Mucosa of descending colon (tissue), 3 donors: ENCODE data around the gene HMBS. TPM values are rescaled to one million over a fixed set of nuclear protein-coding genes. Genes with fewer than 3 reads are reported as not detected.

Experiments
- ATAC-seq: fragments of 200-7000 bp; cut with Tn5 transposase; one replicate; pipeline ENCODE4 v1.9.1; 2020; ENCODE audit warnings: mild to moderate bottlenecking, moderate library complexity
- DNase-seq, 3 donors: peaks; one replicate each; pipeline ENCODE4 v3.0.0-alpha.2; 2020
- H3K36me3 ChIP-seq: fragments of 200-600 bp; one replicate; pipeline ENCODE4 v1.8.0; 2021; ENCODE audit warnings: low read depth, mild to moderate bottlenecking
- H3K4me1 ChIP-seq: fragments of 200-600 bp; one replicate; pipeline ENCODE4 v1.8.0; 2021; ENCODE audit warnings: low read depth, mild to moderate bottlenecking
- H3K4me3 ChIP-seq: fragments of 200-600 bp; one replicate; pipeline ENCODE4 v1.8.0; 2021; ENCODE audit warnings: mild to moderate bottlenecking
- H3K9me3 ChIP-seq: fragments of 200-600 bp; one replicate; pipeline ENCODE4 v1.8.0; 2021; ENCODE audit warnings: mild to moderate bottlenecking
- intact Hi-C, 2 donors: fragments of 100-400 bp; cut with DNase I in 1 of 2; cut with micrococcal nuclease in 1 of 2; formaldehyde crosslinking; loops; one replicate each; pipeline versions ENCODE4 v1.11.0 to v1.11.1; 2022; cut with DNase I, micrococcal nuclease
- total RNA-seq, 3 donors: library from RNA; stranded (reverse); fragmentation: NEBNext Ultra II Directional in 2 of 3; extraction: Animal tissue kit (Norgen Biotek cat#: 25700) in 2 of 3; gene quantifications; one replicate each; pipeline versions ENCODE4 v1.2.1 to v1.2.4, GENCODE V29; 2021 to 2023
- TF ChIP-seq, protein P1 (sequence below): fragments of 200-600 bp; IDR thresholded peaks from one replicate; pipeline ENCODE4 v1.8.0; 2022; ENCODE audit warnings: antibody characterized with exemption, mild to moderate bottlenecking
- donor health status: DM: no; HTN: no; CAD: no; lungs with moderate emphysema.
- donor health status: DM: no; HTN: no; CAD: no.
- donor health status: DM: no; HTN: yes; CAD: no.

The HMBS gene
- total RNA-seq, 3 donors from 2014 or later = 17.2 to 27.8 (median 19.5) TPM

DNA sequence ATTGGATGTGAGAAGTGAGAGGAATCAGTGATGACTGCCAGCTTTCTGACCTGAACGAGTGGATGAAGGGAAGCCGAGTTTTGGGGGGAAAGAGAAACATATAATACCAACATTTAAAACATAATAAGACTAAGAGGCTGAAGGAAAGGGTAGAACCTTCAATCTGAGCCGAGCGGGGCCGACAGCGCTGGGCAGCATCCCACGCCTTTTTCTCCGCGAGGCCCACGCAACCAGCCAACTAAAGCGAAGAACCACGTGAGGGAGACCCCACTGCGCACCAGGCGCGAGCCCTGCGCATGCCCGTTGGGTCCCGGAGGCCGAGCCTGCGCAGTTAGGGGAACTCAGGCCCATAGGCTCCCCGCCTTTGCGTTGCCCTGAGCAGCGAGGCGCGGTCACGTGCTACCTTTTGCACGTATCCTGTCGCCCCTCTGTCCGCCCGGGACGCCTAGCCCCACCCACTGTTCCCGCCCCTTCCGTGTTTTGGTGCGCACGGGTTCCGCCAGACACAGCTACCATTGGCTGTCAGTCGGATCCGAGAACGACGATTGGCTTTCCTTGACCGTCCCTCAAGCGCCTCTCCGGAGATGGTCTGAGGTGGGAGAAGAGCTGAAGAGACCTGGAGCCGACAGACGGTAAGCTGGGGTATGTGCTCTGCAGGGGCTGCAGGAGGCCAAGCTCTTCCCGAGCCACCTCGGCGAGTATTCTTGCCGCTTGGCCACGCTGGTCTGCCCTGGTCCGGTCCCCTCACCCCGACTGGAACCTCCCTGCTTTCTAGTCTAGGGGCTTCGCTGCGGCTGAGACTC, 36.5 kb downstream of the HMBS start, which contains the start of gene HINFP:
Gene HINFP, plus strand, starts transcription at position 573 of the 803 bp plus-strand sequence. CDS start 5,365 bp downstream, outside the sequence.
- H3K36me3 ChIP-seq = no peaks in the 10 kb centered on the region
- intact Hi-C loops = no loop called here
- TF ChIP-seq, protein P1, sequence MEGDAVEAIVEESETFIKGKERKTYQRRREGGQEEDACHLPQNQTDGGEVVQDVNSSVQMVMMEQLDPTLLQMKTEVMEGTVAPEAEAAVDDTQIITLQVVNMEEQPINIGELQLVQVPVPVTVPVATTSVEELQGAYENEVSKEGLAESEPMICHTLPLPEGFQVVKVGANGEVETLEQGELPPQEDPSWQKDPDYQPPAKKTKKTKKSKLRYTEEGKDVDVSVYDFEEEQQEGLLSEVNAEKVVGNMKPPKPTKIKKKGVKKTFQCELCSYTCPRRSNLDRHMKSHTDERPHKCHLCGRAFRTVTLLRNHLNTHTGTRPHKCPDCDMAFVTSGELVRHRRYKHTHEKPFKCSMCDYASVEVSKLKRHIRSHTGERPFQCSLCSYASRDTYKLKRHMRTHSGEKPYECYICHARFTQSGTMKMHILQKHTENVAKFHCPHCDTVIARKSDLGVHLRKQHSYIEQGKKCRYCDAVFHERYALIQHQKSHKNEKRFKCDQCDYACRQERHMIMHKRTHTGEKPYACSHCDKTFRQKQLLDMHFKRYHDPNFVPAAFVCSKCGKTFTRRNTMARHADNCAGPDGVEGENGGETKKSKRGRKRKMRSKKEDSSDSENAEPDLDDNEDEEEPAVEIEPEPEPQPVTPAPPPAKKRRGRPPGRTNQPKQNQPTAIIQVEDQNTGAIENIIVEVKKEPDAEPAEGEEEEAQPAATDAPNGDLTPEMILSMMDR = no peak
- H3K4me3 ChIP-seq = peak within 1 kb of the TSS; percentile 87
- H3K4me1 ChIP-seq = peaks cover 18% of the 10 kb centered on the region
- no peaks in the 10 kb centered on the region for H3K9me3 ChIP-seq
- ATAC-seq (peak; percentile 96), DNase-seq (peak; percentile 100)

- no peak for ATAC-seq
- peaks cover 18% of the 10 kb centered on the region for H3K4me1 ChIP-seq
- intact Hi-C loops = no loop called here
Measured at GRCh38 chr11:119121811-119122124, 37.1 kb downstream of the HMBS start.

DNA sequence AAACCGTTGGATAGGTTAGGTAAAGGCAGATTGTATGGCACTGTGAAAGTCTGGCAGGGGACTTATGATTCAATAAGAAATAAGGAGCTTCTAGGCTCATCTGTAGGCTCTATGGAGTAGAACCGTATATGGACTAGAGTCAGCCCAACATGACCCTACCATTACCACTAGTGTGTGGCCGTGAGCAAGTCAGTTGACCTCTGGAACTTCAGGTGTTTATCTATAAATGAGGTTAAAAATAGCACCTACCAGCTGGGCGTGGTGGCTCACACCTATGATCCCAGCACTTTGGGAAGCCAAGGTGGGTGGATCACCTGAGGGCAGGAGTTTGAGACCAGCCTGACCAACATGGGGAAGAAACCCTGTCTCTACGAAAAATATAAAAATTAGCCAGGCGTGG, 41.1 kb downstream of the HMBS start:
- TF ChIP-seq, protein P1 = no peak
- no peak overlapping the region for H3K4me3 ChIP-seq
- ATAC-seq = peak; percentile 47
- peaks cover 18% of the 10 kb centered on the region for H3K4me1 ChIP-seq
- H3K9me3 ChIP-seq = no peaks in the 10 kb centered on the region
- intact Hi-C loops = no loop called here
- DNase-seq = peak; percentile 58 to 75 (median 60)
- H3K36me3 ChIP-seq = no peaks in the 10 kb centered on the region

More at GRCh38 chr11:119121811-119122124, 37.1 kb downstream of the HMBS start:
- Histone ChIP-seq H3K4me3 (peak overlapping the region; percentile 87), H3K36me3 (no peaks in the 10 kb centered on the region), H3K9me3 (no peaks in the 10 kb centered on the region)
- TF ChIP-seq, protein P1 = no peak
- DNase-seq = no peak

DNA sequence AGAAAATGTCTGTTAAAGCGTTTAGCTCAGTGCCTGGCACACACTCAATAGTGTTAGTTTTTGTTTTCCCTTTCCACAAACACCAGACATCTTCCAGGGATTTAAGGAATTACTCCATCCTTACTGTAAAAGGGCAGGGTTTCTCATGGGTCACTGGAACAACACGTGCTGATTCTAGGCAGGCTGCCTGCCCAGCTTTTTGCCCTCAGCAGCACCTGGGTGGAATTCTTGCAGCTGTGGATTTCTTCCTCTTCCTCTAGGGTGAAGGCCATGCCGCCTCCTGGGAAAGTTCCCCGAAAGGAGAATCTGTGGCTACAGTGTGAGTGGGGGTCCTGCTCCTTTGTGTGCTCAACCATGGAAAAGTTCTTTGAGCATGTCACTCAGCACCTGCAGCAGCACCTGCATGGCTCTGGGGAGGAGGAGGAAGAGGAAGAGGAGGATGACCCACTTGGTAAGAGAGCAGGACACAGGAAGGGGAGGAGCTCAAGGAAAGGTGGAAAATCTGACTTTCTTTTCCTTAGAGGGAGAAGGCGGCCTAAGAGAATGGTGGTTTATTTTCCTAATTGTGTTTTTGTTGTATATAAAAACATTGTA, 42.1 kb downstream of the HMBS start:
- TF ChIP-seq, protein P1 = no peak
- peaks cover 6% of the 10 kb centered on the region for H3K36me3 ChIP-seq
- no peaks in the 10 kb centered on the region for H3K9me3 ChIP-seq

GRCh38 chr11:119130662-119131061, 46.0 kb downstream of the HMBS start:
- TF ChIP-seq, protein P1 = no peak

More for the DNA sequence above, 42.1 kb downstream of the HMBS start:
- peaks cover 18% of the 10 kb centered on the region for H3K4me1 ChIP-seq
- no peak overlapping the region for H3K4me3 ChIP-seq
- peak; percentile 62 for ATAC-seq
- DNase-seq = peak in 1 of 3 donors; percentile 27
- intact Hi-C loops = no loop called here

More at GRCh38 chr11:119130662-119131061, 46.0 kb downstream of the HMBS start:
- Histone ChIP-seq H3K36me3 (peaks cover 11% of the 10 kb centered on the region), H3K4me1 (peaks cover 2% of the 10 kb centered on the region), H3K4me3 (no peak overlapping the region), H3K9me3 (no peaks in the 10 kb centered on the region)
- DNase-seq (no peak), ATAC-seq (no peak)
- intact Hi-C loops = loop anchor here in 1 of 2 donors (10.0 kb wide), 1 partner anchor 54 kb away; the partner anchor contains the start of gene NHERF4
